CD4-positive, alpha-beta memory T cell (primary cell): ENCODE measurements around the gene ARHGEF19. TPM values are rescaled to one million over a fixed set of nuclear protein-coding genes. Genes with fewer than 3 reads are reported as not detected.
"Not testable (repeated sequence)": the region's sequence is repeated elsewhere in the genome, so short reads cannot be mapped to it uniquely, and the experiment has no call there.

Source experiments
- CTCF ChIA-PET: fragments of 350-600 bp; sonication (Branson Sonifier 250); formaldehyde crosslinking; loops from one replicate; lab custom pipeline; 2021; ENCODE audit warnings: inconsistent platforms; ENCODE audit not compliant: partially characterized antibody; lab: Charles Lee
- POLR2A ChIA-PET: fragments of 350-600 bp; sonication (Branson Sonifier 250); formaldehyde crosslinking; loops from one replicate; lab custom pipeline; 2021; ENCODE audit not compliant: partially characterized antibody; lab: Charles Lee
- DNase-seq, 5 donors: peaks; one replicate each; pipeline versions ENCODE4 v3.0.0 to v3.0.0-alpha.2; 2020 to 2022; ENCODE audit warnings: mixed read lengths in 1 of 5
- H3K27ac ChIP-seq: one replicate; pipeline ENCODE4 v1.7.0; 2013; ENCODE audit warnings: low read depth, low read length
- H3K27me3 ChIP-seq: 2 replicates; pipeline ENCODE4 v1.7.0; 2013; ENCODE audit warnings: mild to moderate bottlenecking, low read length, moderate library complexity; ENCODE audit not compliant: insufficient read depth
- H3K36me3 ChIP-seq: 2 replicates; pipeline ENCODE4 v1.7.0; 2013; ENCODE audit warnings: mild to moderate bottlenecking, low read length, moderate library complexity; ENCODE audit not compliant: insufficient read depth
- H3K4me1 ChIP-seq: 2 replicates; pipeline ENCODE4 v1.7.0; 2013; ENCODE audit warnings: mild to moderate bottlenecking, low read length, moderate library complexity; ENCODE audit not compliant: insufficient read depth
- H3K4me3 ChIP-seq, 2 donors: one replicate each; pipeline ENCODE4 v1.7.0; 2013; ENCODE audit warnings: low read length in 2 of 2, mild to moderate bottlenecking in 1 of 2
- H3K9me3 ChIP-seq, 2 donors: one replicate each; pipeline ENCODE4 v1.7.0; 2013; ENCODE audit warnings: low read length in 2 of 2, control low read depth in 1 of 2; ENCODE audit not compliant: control insufficient read depth in 1 of 2
- H3K27ac Mint-ChIP-seq, 7 donors: one replicate each; pipeline ENCODE4 v1.8.0; 2020 to 2021; ENCODE audit warnings: mixed read lengths in 7 of 7, mild to moderate bottlenecking in 6 of 7, inconsistent platforms in 3 of 7, moderate library complexity in 3 of 7
- H3K27me3 Mint-ChIP-seq, 2 donors: one replicate each; pipeline ENCODE4 v1.8.0; 2020 to 2021; ENCODE audit warnings: mixed read lengths in 2 of 2
- H3K36me3 Mint-ChIP-seq, 2 donors: one replicate each; pipeline ENCODE4 v1.8.0; 2020 to 2021; ENCODE audit warnings: mixed read lengths in 2 of 2, inconsistent platforms in 1 of 2, mild to moderate bottlenecking in 1 of 2
- H3K4me1 Mint-ChIP-seq, 4 donors: one replicate each; pipeline ENCODE4 v1.8.0; 2020 to 2021; ENCODE audit warnings: mixed read lengths in 4 of 4, mild to moderate bottlenecking in 1 of 4
- H3K4me3 Mint-ChIP-seq, 8 donors: one replicate each; pipeline ENCODE4 v1.8.0; 2020 to 2021; ENCODE audit warnings: mixed read lengths in 8 of 8, mild to moderate bottlenecking in 7 of 8, moderate library complexity in 6 of 8, inconsistent platforms in 3 of 8
- H3K9me3 Mint-ChIP-seq, 8 donors: one replicate each; pipeline ENCODE4 v1.8.0; 2020 to 2021; ENCODE audit warnings: mixed read lengths in 8 of 8, mild to moderate bottlenecking in 5 of 8, inconsistent platforms in 3 of 8, moderate library complexity in 1 of 8
- intact Hi-C: fragments of 100-400 bp; cut with micrococcal nuclease; formaldehyde crosslinking; loops from one replicate; pipeline ENCODE4 v1.15.1; 2023
- polyA plus RNA-seq, 2 donors: library from polyadenylated mRNA; unstranded; fragments of 300-500 nt; fragmentation: Illumina TruSeq; gene quantifications; one replicate each; pipeline ENCODE4 v1.2.3, GENCODE V29; 2021
- total RNA-seq, 2 experiments: library from RNA; stranded (reverse); gene quantifications; one replicate each; pipeline ENCODE4 v1.2.3, GENCODE V29; 2021

Gene ARHGEF19
- total and polyA plus RNA-seq, 4 experiments from 2014 or later: 7.6 to 16.7 (median 12.1) TPM

- Mint-ChIP-seq H3K4me3 (no peak overlapping the region), H3K27me3 (no peaks in the 10 kb centered on the region), H3K4me1 (peaks cover 0 to 21% (median 5%) of the 10 kb centered on the region in 4 donors), H3K9me3 (peaks cover 0 to 2% (median 0%) of the 10 kb centered on the region in 8 donors), H3K27ac (peak overlapping the region in 5 of 7 donors; percentile 5 to 83 (median 52)), H3K36me3 (peaks cover 20 to 36% of the 10 kb centered on the region in 2 donors)
- H3K36me3 ChIP-seq: peaks cover 9% of the 10 kb centered on the region
- ChIA-PET CTCF (no interaction called here), POLR2A (interaction anchor here (0.8 kb wide), 1 partner anchor 18 kb away, joined by 3 read pairs; no protein-coding TSS in a partner anchor)
- no peak for DNase-seq
- H3K27ac ChIP-seq: no peak overlapping the region
- no peaks in the 10 kb centered on the region for H3K27me3 ChIP-seq
- no peak overlapping the region for H3K4me3 ChIP-seq
- H3K4me1 ChIP-seq: no peaks in the 10 kb centered on the region
- H3K9me3 ChIP-seq: no peaks in the 10 kb centered on the region
- intact Hi-C loops: no loop called here
Measured at GRCh38 chr1:16199157-16199501, 13.3 kb downstream of the ARHGEF19 start.

GRCh38 chr1:16198444-16199156 is 13.9 kb downstream of the ARHGEF19 start:
- H3K4me1 ChIP-seq: no peaks in the 10 kb centered on the region
- H3K27me3 ChIP-seq: no peaks in the 10 kb centered on the region
- POLR2A ChIA-PET: interaction anchor here (0.8 kb wide), 1 partner anchor 28 kb away, joined by 4 read pairs; no protein-coding TSS in a partner anchor
- intact Hi-C loops: no loop called here
- H3K27ac Mint-ChIP-seq: peak overlapping the region in 4 of 7 donors; percentile 5 to 88 (median 70)
- CTCF ChIA-PET: no interaction called here
- peaks cover 9% of the 10 kb centered on the region for H3K36me3 ChIP-seq
- peaks cover 0 to 16% (median 5%) of the 10 kb centered on the region in 4 donors for H3K4me1 Mint-ChIP-seq
- H3K36me3 Mint-ChIP-seq: peaks cover 17 to 31% of the 10 kb centered on the region in 2 donors
- H3K4me3 Mint-ChIP-seq: no peak overlapping the region
- H3K4me3 ChIP-seq: no peak overlapping the region
- no peaks in the 10 kb centered on the region for H3K9me3 ChIP-seq
- no peak for DNase-seq
- peaks cover 0 to 2% (median 0%) of the 10 kb centered on the region in 8 donors for H3K9me3 Mint-ChIP-seq
- H3K27ac ChIP-seq: no peak overlapping the region
- no peaks in the 10 kb centered on the region for H3K27me3 Mint-ChIP-seq

- intact Hi-C loops: no loop called here
Measured at GRCh38 chr1:16196874-16197273, 15.6 kb downstream of the ARHGEF19 start.

GRCh38 chr1:16196139-16196538 is 16.3 kb downstream of the ARHGEF19 start:
- H3K9me3 Mint-ChIP-seq, intact Hi-C loops, CTCF ChIA-PET, H3K4me3 ChIP-seq, H3K27me3 Mint-ChIP-seq, H3K4me1 ChIP-seq, H3K36me3 ChIP-seq, H3K27ac ChIP-seq, H3K9me3 ChIP-seq, H3K27me3 ChIP-seq, H3K4me3 Mint-ChIP-seq, POLR2A ChIA-PET, H3K4me1 Mint-ChIP-seq, DNase-seq: not testable (repeated sequence)
- H3K27ac Mint-ChIP-seq: peak overlapping the region in 1 of 7 donors; percentile 73
- peaks cover 8 to 17% of the 10 kb centered on the region in 2 donors for H3K36me3 Mint-ChIP-seq

More at GRCh38 chr1:16196874-16197273, 15.6 kb downstream of the ARHGEF19 start:
- Histone ChIP-seq H3K9me3 (no peaks in the 10 kb centered on the region), H3K4me3 (no peak overlapping the region), H3K27ac (no peak overlapping the region), H3K4me1 (no peaks in the 10 kb centered on the region), H3K27me3 (no peaks in the 10 kb centered on the region), H3K36me3 (peaks cover 9% of the 10 kb centered on the region)
- Mint-ChIP-seq H3K4me3 (no peak overlapping the region), H3K27me3 (no peaks in the 10 kb centered on the region), H3K4me1 (peaks cover 0 to 7% (median 3%) of the 10 kb centered on the region in 4 donors), H3K36me3 (peaks cover 8 to 21% of the 10 kb centered on the region in 2 donors), H3K27ac (peak overlapping the region in 2 of 7 donors; percentile 5 to 73), H3K9me3 (no peaks in the 10 kb centered on the region)
- POLR2A ChIA-PET: no interaction called here
- no peak for DNase-seq
- CTCF ChIA-PET: no interaction called here

GRCh38 chr1:16195518-16195905 is 16.9 kb downstream of the ARHGEF19 start:
- Histone ChIP-seq H3K9me3 (no peaks in the 10 kb centered on the region), H3K36me3 (no peaks in the 10 kb centered on the region), H3K27ac (no peak overlapping the region), H3K4me3 (no peak overlapping the region), H3K4me1 (no peaks in the 10 kb centered on the region), H3K27me3 (no peaks in the 10 kb centered on the region)
- ChIA-PET CTCF (no interaction called here), POLR2A (no interaction called here)
- intact Hi-C loops: no loop called here
- Mint-ChIP-seq H3K9me3 (no peaks in the 10 kb centered on the region), H3K36me3 (peaks cover 8 to 16% of the 10 kb centered on the region in 2 donors), H3K27me3 (peaks cover 0 to under 1% of the 10 kb centered on the region in 2 donors), H3K4me1 (peaks cover 0 to 7% (median 3%) of the 10 kb centered on the region in 4 donors), H3K4me3 (no peak overlapping the region), H3K27ac (peak overlapping the region in 1 of 7 donors; percentile 35)
- DNase-seq: no peak

- ChIA-PET POLR2A (no interaction called here), CTCF (interaction anchor here (14.1 kb wide), 1 partner anchor 113 kb away, joined by 387 read pairs; the partner anchor contains the start of gene FAM131C)
- Histone ChIP-seq H3K27me3 (no peaks in the 10 kb centered on the region), H3K27ac (no peak overlapping the region), H3K9me3 (no peaks in the 10 kb centered on the region), H3K36me3 (no peaks in the 10 kb centered on the region), H3K4me1 (peaks cover 5% of the 10 kb centered on the region), H3K4me3 (no peak overlapping the region)
- intact Hi-C loops: no loop called here
- Mint-ChIP-seq H3K27ac (no peak overlapping the region), H3K4me1 (peaks cover 2 to 4% (median 3%) of the 10 kb centered on the region in 4 donors), H3K36me3 (peaks cover 0 to 3% of the 10 kb centered on the region in 2 donors), H3K27me3 (peaks cover 4 to 10% of the 10 kb centered on the region in 2 donors), H3K9me3 (no peaks in the 10 kb centered on the region), H3K4me3 (no peak overlapping the region)
- no peak for DNase-seq
Measured at GRCh38 chr1:16191916-16192546, 20.4 kb downstream of the ARHGEF19 start.

- H3K4me3 Mint-ChIP-seq: no peak overlapping the region
- ChIA-PET CTCF (interaction anchor here (3.3 to 14.1 kb wide), 2 partner anchors 53 to 112 kb away, joined by 14 to 387 read pairs; partner anchors contain the start of gene FAM131C), POLR2A (interaction anchor here (2.1 kb wide), 1 partner anchor 112 kb away, joined by 7 read pairs; no protein-coding TSS in a partner anchor)
- no peak overlapping the region for H3K4me3 ChIP-seq
- H3K27ac Mint-ChIP-seq: no peak overlapping the region
- H3K36me3 Mint-ChIP-seq: no peaks in the 10 kb centered on the region
- intact Hi-C loops: no loop called here
- peaks cover 5% of the 10 kb centered on the region for H3K4me1 ChIP-seq
- no peaks in the 10 kb centered on the region for H3K27me3 ChIP-seq
- H3K9me3 ChIP-seq: no peaks in the 10 kb centered on the region
- peaks cover 2 to 4% (median 3%) of the 10 kb centered on the region in 4 donors for H3K4me1 Mint-ChIP-seq
- no peaks in the 10 kb centered on the region for H3K9me3 Mint-ChIP-seq
- no peak for DNase-seq
- H3K27me3 Mint-ChIP-seq: peaks cover 4 to 10% of the 10 kb centered on the region in 2 donors
- no peak overlapping the region for H3K27ac ChIP-seq
- no peaks in the 10 kb centered on the region for H3K36me3 ChIP-seq
Measured at GRCh38 chr1:16191309-16191708, 21.1 kb downstream of the ARHGEF19 start.
